HEK293 (cell line): ENCODE measurements around the gene HEATR3.

Experiments
- CTCF ChIP-seq: fragments of 450-650 bp; formaldehyde crosslinking; IDR thresholded peaks from 2 replicates; pipeline ENCODE4 v1.5.1; 2016; ENCODE audit warnings: missing biosample characterization, missing genetic modification characterization
- KLF16 ChIP-seq: fragments of 450-650 bp; formaldehyde crosslinking; IDR thresholded peaks from 2 replicates; pipeline ENCODE4 v1.5.1; 2017; ENCODE audit warnings: missing biosample characterization, missing genetic modification characterization
- MYNN ChIP-seq: fragments of 450-650 bp; formaldehyde crosslinking; IDR thresholded peaks from 2 replicates; pipeline ENCODE4 v1.5.1; 2016; ENCODE audit warnings: missing biosample characterization, missing genetic modification characterization, borderline replicate concordance
- RBAK ChIP-seq: fragments of 450-650 bp; formaldehyde crosslinking; IDR thresholded peaks from 2 replicates; pipeline ENCODE4 v1.5.1; 2016; ENCODE audit warnings: missing biosample characterization, missing genetic modification characterization
- TRIM28 ChIP-seq: IDR thresholded peaks from 2 replicates; pipeline ENCODE4 v1.6.1; 2011; ENCODE audit warnings: low read length, control low read depth, borderline replicate concordance
- ZBTB1 ChIP-seq: fragments of 450-650 bp; formaldehyde crosslinking; IDR thresholded peaks from 2 replicates; pipeline ENCODE4 v1.5.1; 2016; ENCODE audit warnings: missing biosample characterization, missing genetic modification characterization
- ZBTB21 ChIP-seq: fragments of 450-650 bp; formaldehyde crosslinking; IDR thresholded peaks from 2 replicates; pipeline ENCODE4 v1.5.1; 2017; ENCODE audit warnings: missing biosample characterization, missing genetic modification characterization
- ZNF433 ChIP-seq: fragments of 450-650 bp; formaldehyde crosslinking; IDR thresholded peaks from 2 replicates; pipeline ENCODE4 v1.5.1; 2016; ENCODE audit warnings: missing biosample characterization, missing genetic modification characterization, low read depth
- ZNF514 ChIP-seq: fragments of 450-650 bp; formaldehyde crosslinking; IDR thresholded peaks from 2 replicates; pipeline ENCODE4 v1.5.1; 2016; ENCODE audit warnings: missing biosample characterization, missing genetic modification characterization
- ZNF639 ChIP-seq: fragments of 450-650 bp; formaldehyde crosslinking; IDR thresholded peaks from 2 replicates; pipeline ENCODE4 v1.5.1; 2016; ENCODE audit warnings: missing biosample characterization, missing genetic modification characterization
- ZNF747 ChIP-seq: fragments of 450-650 bp; formaldehyde crosslinking; IDR thresholded peaks from 2 replicates; pipeline ENCODE4 v1.5.1; 2016; ENCODE audit warnings: missing biosample characterization, missing genetic modification characterization
- TF ChIP-seq, protein P1 (sequence below): fragments of 450-650 bp; formaldehyde crosslinking; IDR thresholded peaks from 2 replicates; pipeline ENCODE4 v1.5.1; 2016; ENCODE audit warnings: missing biosample characterization, missing genetic modification characterization
- TF ChIP-seq, protein P2 (sequence below): fragments of 450-650 bp; formaldehyde crosslinking; IDR thresholded peaks from 2 replicates; pipeline ENCODE4 v1.5.1; 2017; ENCODE audit warnings: missing biosample characterization, missing genetic modification characterization

DNA sequence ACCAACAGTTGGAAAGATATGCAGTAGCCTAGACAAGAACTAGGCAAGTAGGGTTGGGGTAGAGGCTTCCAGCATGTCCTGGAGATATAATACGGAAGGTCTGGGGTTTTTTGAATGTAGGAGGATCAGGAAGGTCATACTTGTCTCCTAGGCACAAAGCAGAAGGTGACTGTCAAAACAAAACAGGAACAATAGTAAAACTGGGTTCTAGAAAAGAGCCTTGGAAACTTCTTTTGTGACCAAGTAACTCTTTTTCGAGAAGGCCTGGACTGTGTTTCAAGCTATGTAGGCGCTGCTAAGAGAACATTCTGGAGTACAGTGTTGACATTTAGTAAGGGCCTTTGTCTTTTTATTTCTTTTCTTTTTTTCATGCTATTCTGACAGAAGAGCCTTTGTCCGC lies 60.4 kb downstream of the HEATR3 start:
- no peak for TF ChIP-seq ZNF514
- no peak for TF ChIP-seq CTCF (tag by site-specific recombination)
- TF ChIP-seq KLF16, result no peak
- TF ChIP-seq RBAK (tag by site-specific recombination), result no peak
- TF ChIP-seq ZNF433 (tag by site-specific recombination), result no peak
- no peak for TF ChIP-seq TRIM28
- no peak for TF ChIP-seq ZBTB1 (tag by site-specific recombination)
- TF ChIP-seq ZNF747, result no peak
- TF ChIP-seq, protein P1, sequence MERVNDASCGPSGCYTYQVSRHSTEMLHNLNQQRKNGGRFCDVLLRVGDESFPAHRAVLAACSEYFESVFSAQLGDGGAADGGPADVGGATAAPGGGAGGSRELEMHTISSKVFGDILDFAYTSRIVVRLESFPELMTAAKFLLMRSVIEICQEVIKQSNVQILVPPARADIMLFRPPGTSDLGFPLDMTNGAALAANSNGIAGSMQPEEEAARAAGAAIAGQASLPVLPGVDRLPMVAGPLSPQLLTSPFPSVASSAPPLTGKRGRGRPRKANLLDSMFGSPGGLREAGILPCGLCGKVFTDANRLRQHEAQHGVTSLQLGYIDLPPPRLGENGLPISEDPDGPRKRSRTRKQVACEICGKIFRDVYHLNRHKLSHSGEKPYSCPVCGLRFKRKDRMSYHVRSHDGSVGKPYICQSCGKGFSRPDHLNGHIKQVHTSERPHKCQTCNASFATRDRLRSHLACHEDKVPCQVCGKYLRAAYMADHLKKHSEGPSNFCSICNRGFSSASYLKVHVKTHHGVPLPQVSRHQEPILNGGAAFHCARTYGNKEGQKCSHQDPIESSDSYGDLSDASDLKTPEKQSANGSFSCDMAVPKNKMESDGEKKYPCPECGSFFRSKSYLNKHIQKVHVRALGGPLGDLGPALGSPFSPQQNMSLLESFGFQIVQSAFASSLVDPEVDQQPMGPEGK (tag by site-specific recombination), result no peak
- no peak for TF ChIP-seq ZBTB21 (tag by site-specific recombination)
- TF ChIP-seq MYNN (tag by site-specific recombination), result no peak
- TF ChIP-seq, protein P2, sequence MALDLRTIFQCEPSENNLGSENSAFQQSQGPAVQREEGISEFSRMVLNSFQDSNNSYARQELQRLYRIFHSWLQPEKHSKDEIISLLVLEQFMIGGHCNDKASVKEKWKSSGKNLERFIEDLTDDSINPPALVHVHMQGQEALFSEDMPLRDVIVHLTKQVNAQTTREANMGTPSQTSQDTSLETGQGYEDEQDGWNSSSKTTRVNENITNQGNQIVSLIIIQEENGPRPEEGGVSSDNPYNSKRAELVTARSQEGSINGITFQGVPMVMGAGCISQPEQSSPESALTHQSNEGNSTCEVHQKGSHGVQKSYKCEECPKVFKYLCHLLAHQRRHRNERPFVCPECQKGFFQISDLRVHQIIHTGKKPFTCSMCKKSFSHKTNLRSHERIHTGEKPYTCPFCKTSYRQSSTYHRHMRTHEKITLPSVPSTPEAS (tag by site-specific recombination), result no peak
- TF ChIP-seq ZNF639 (tag by site-specific recombination), result no peak
